ENCODE data around the gene PYM1.

- no peak for TF ChIP-seq CTCF (IDR thresholded peaks at IDR 0.05)
- no peak for TF ChIP-seq ZFX (IDR thresholded peaks at IDR 0.05; ENCODE audit: borderline replicate concordance)
Observed at GRCh38 chr12:55965941-55966407, 38.3 kb upstream of the PYM1 start, which contains the start of gene PMEL.

All from 22Rv1 (cell line).